ENCODE data around the gene ZNF175.

Gene ZNF175

GRCh38 chr19:51598159-51598915, 27.3 kb downstream of the ZNF175 start:
- TF ChIP-seq Cebpa-rat (IDR thresholded peaks at IDR 0.05): no peak
- Histone ChIP-seq H3K4me1 (peaks cover 23% of the 10 kb centered on the region), H3K4me3 (no peak overlapping the region), H3K4me2 (no peak overlapping the region), H3K9ac (no peak overlapping the region), H3K27ac (no peak overlapping the region), H4K20me1 (no peaks in the 10 kb centered on the region), H3K9me3 (peaks cover 16% of the 10 kb centered on the region), H3K27me3 (no peaks in the 10 kb centered on the region), H3K36me3 (no peaks in the 10 kb centered on the region)

GRCh38 chr19:51599084-51599483, 28.0 kb downstream of the ZNF175 start:
- Histone ChIP-seq H3K27ac (no peak overlapping the region), H3K27me3 (no peaks in the 10 kb centered on the region), H3K9ac (no peak overlapping the region), H3K4me2 (no peak overlapping the region), H3K4me1 (peaks cover 16% of the 10 kb centered on the region), H3K9me3 (peaks cover 16% of the 10 kb centered on the region), H3K36me3 (no peaks in the 10 kb centered on the region), H3K4me3 (no peak overlapping the region), H4K20me1 (no peaks in the 10 kb centered on the region)
- TF ChIP-seq Cebpa-rat (IDR thresholded peaks at IDR 0.05): no peak

- Histone ChIP-seq H3K27ac (no peak overlapping the region), H4K20me1 (no peaks in the 10 kb centered on the region)
Measured at GRCh38 chr19:51600940-51601580, 30.0 kb downstream of the ZNF175 start.

GRCh38 chr19:51602189-51602854, 31.2 kb downstream of the ZNF175 start:
- H4K20me1 ChIP-seq: no peaks in the 10 kb centered on the region
- H3K27ac ChIP-seq: no peak overlapping the region
- H3K4me1 ChIP-seq: peaks cover 14% of the 10 kb centered on the region
- H3K9ac ChIP-seq: no peak overlapping the region
- TF ChIP-seq Cebpa-rat (IDR thresholded peaks at IDR 0.05): no peak
- H3K4me2 ChIP-seq: peak overlapping the region; percentile 42
- no peak overlapping the region for H3K4me3 ChIP-seq
- no peaks in the 10 kb centered on the region for H3K27me3 ChIP-seq
- no peaks in the 10 kb centered on the region for H3K36me3 ChIP-seq
- peaks cover 16% of the 10 kb centered on the region for H3K9me3 ChIP-seq

More at GRCh38 chr19:51600940-51601580, 30.0 kb downstream of the ZNF175 start:
- H3K27me3 ChIP-seq: no peaks in the 10 kb centered on the region
- H3K4me1 ChIP-seq: peaks cover 9% of the 10 kb centered on the region
- H3K36me3 ChIP-seq: no peaks in the 10 kb centered on the region
- no peak for TF ChIP-seq Cebpa-rat (IDR thresholded peaks at IDR 0.05)
- peaks cover 16% of the 10 kb centered on the region for H3K9me3 ChIP-seq
- H3K4me3 ChIP-seq: no peak overlapping the region
- no peak overlapping the region for H3K9ac ChIP-seq
- H3K4me2 ChIP-seq: no peak overlapping the region

GRCh38 chr19:51607077-51607476, 36.0 kb downstream of the ZNF175 start:
- Histone ChIP-seq H3K4me3 (no peak overlapping the region), H3K9me3 (no peaks in the 10 kb centered on the region), H3K36me3 (no peaks in the 10 kb centered on the region), H3K4me1 (peaks cover 11% of the 10 kb centered on the region), H3K27me3 (no peaks in the 10 kb centered on the region), H3K9ac (no peak overlapping the region), H3K27ac (no peak overlapping the region), H4K20me1 (no peaks in the 10 kb centered on the region), H3K4me2 (no peak overlapping the region)
- TF ChIP-seq Cebpa-rat (IDR thresholded peaks at IDR 0.05): no peak

GRCh38 chr19:51607920-51608562, 37.0 kb downstream of the ZNF175 start:
- Histone ChIP-seq H3K4me2 (no peak overlapping the region), H3K9me3 (no peaks in the 10 kb centered on the region), H3K4me1 (0 out of 2 replicates have a peak, but pooled peaks cover 5% of the 10 kb centered on the region), H3K4me3 (no peak overlapping the region), H3K27ac (no peak overlapping the region), H3K27me3 (no peaks in the 10 kb centered on the region), H3K9ac (no peak overlapping the region), H4K20me1 (no peaks in the 10 kb centered on the region), H3K36me3 (no peaks in the 10 kb centered on the region)
- no peak for TF ChIP-seq Cebpa-rat (IDR thresholded peaks at IDR 0.05)

- Histone ChIP-seq H4K20me1 (no peaks in the 10 kb centered on the region), H3K27ac (no peak overlapping the region), H3K4me2 (no peak overlapping the region), H3K9ac (no peak overlapping the region), H3K4me1 (0 out of 2 replicates have a peak, but pooled peaks cover 5% of the 10 kb centered on the region), H3K36me3 (no peaks in the 10 kb centered on the region), H3K9me3 (no peaks in the 10 kb centered on the region), H3K27me3 (no peaks in the 10 kb centered on the region), H3K4me3 (no peak overlapping the region)
- no peak for TF ChIP-seq Cebpa-rat (IDR thresholded peaks at IDR 0.05)
Measured at GRCh38 chr19:51610576-51610975, 39.5 kb downstream of the ZNF175 start.

- Histone ChIP-seq H3K27me3 (no peaks in the 10 kb centered on the region), H3K27ac (no peak overlapping the region), H3K4me1 (no peaks in the 10 kb centered on the region), H3K9ac (no peak overlapping the region), H3K36me3 (no peaks in the 10 kb centered on the region), H3K9me3 (no peaks in the 10 kb centered on the region), H4K20me1 (no peaks in the 10 kb centered on the region), H3K4me2 (no peak overlapping the region), H3K4me3 (no peak overlapping the region)
- no peak for TF ChIP-seq Cebpa-rat (IDR thresholded peaks at IDR 0.05)
Measured at GRCh38 chr19:51614789-51615188, 43.7 kb downstream of the ZNF175 start.

GRCh38 chr19:51615991-51616390, 44.9 kb downstream of the ZNF175 start:
- no peaks in the 10 kb centered on the region for H4K20me1 ChIP-seq
- no peak overlapping the region for H3K4me3 ChIP-seq
- no peaks in the 10 kb centered on the region for H3K9me3 ChIP-seq
- no peak overlapping the region for H3K4me2 ChIP-seq
- 0 out of 2 replicates have a peak, but pooled peaks cover under 1% of the 10 kb centered on the region for H3K4me1 ChIP-seq
- no peak overlapping the region for H3K27ac ChIP-seq
- H3K27me3 ChIP-seq: no peaks in the 10 kb centered on the region
- no peak overlapping the region for H3K9ac ChIP-seq
- TF ChIP-seq Cebpa-rat (IDR thresholded peaks at IDR 0.05): no peak
- no peaks in the 10 kb centered on the region for H3K36me3 ChIP-seq
